ENCODE data around the gene NUPR1. TPM values are rescaled to one million over a fixed set of nuclear protein-coding genes. Genes with fewer than 3 reads are reported as not detected.
A peak's percentile ranks its signal among the peaks of the same experiment; 100 is the strongest.

The NUPR1 gene
- total and polyA plus RNA-seq, 2 of the 13 experiments (the other 11 are each of a cell fraction or from before 2014, with no cell fraction given), result 18.0 to 25.6 TPM

- no peak for TF ChIP-seq AFF4 (CRISPR knock-in tag; IDR thresholded peaks at IDR 0.05)
- TF ChIP-seq ZNF253 (CRISPR knock-in tag; IDR thresholded peaks at IDR 0.05; ENCODE audit: borderline replicate concordance), result no peak
- TF ChIP-seq ZNF317 (CRISPR knock-in tag; IDR thresholded peaks at IDR 0.05), result 0 out of 2 replicates have a peak, but pooled peaks have one; percentile 14
- TF ChIP-seq CHCHD3 (CRISPR knock-in tag; IDR thresholded peaks at IDR 0.05), result no peak
- no peak for TF ChIP-seq ZNF264 (CRISPR knock-in tag; IDR thresholded peaks at IDR 0.05)
- TF ChIP-seq ZNF256 (CRISPR knock-in tag; conservative IDR thresholded peaks at IDR 0.05), result no peak
- TF ChIP-seq ZNF7 (CRISPR knock-in tag; IDR thresholded peaks at IDR 0.05), result no peak
- TF ChIP-seq FOXA3 (CRISPR knock-in tag; IDR thresholded peaks at IDR 0.05), result peak; percentile 56; the same call in 1 of the 2 replicates
- TF ChIP-seq NFE2 (CRISPR knock-in tag; IDR thresholded peaks at IDR 0.05), result no peak
- no peak for TF ChIP-seq THAP7 (CRISPR knock-in tag; IDR thresholded peaks at IDR 0.05)
- TF ChIP-seq SMAD3 (CRISPR knock-in tag; IDR thresholded peaks at IDR 0.05), result no peak
- peak; percentile 55; the same call in 1 of the 2 replicates for TF ChIP-seq ZNF691 (CRISPR knock-in tag; IDR thresholded peaks at IDR 0.05; ENCODE audit: borderline replicate concordance, low read depth)
- TF ChIP-seq ZNF142 (CRISPR knock-in tag; IDR thresholded peaks at IDR 0.05), result no peak
- no peak; the same call in 1 of the 2 replicates for TF ChIP-seq ARID4A (CRISPR knock-in tag; IDR thresholded peaks at IDR 0.05; ENCODE audit: borderline replicate concordance)
- no peak for TF ChIP-seq ZNF441 (CRISPR knock-in tag; IDR thresholded peaks at IDR 0.05; ENCODE audit: borderline replicate concordance)
Observed at GRCh38 chr16:28528463-28528867, 10.3 kb downstream of the NUPR1 start (continued).
